T-helper 2 cell treated with Interferon-gamma antibody and Interleukin-4, amounts not matched to agents 100 ng/mL and 5 ng/mL, for 36 hours (primary cell): ENCODE data around the gene NDUFA5. TPM values are rescaled to one million over a fixed set of nuclear protein-coding genes. Genes with fewer than 3 reads are reported as not detected.

Experiments used
- intact Hi-C: fragments of 100-400 bp; cut with micrococcal nuclease; formaldehyde crosslinking; loops from one replicate; pipeline ENCODE4 v1.15.1; 2023
- total RNA-seq: library from RNA; stranded (reverse); gene quantifications from 2 replicates; pipeline ENCODE4 v1.2.3, GENCODE V29; 2022

The NDUFA5 gene
- 46.8 and 48.4 TPM in 2 replicates for total RNA-seq

DNA sequence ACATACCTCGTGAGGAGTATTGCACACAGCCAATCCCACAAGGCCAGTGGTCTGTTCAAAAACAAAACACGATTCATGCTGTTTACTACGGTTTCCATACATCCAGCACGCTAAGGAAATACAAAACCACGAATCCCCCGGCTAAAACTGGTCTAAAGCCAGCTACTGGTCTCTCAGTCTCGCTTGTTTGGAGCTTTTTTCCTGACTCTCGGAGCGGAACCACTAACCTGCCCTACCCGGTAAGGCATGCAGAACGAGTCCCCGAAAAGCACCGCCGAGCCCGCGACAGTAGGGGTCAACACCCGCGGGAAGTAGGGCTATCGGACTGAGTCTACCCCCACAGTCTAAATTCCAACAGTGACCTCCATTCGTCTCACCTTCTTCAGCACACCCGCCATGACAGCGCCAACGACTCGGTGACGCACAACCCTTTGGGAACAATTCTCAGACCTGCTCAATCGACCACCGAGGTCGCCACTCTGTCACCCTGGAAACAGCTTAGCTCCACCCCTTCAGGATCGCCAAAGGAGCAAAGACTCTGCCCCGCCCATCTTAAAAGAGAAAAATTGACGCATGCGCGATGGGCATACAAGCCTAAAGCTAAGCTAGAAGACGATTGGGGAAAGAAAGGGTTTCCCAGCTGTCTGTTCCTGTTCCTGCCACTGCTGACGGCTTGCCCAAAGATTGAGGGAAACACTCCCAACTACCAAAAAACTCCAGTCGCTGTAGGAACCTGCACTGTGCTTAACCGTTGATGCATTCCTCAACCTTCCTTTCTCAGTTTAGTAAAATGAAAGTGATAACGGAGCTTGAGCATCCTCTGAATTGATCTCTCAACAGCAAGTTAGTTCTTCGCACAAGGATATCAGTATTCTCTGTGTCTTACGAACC is at the start of gene NDUFA5:
NDUFA5 (minus strand) TSS at position 421 of the 891 bp plus-strand sequence; CDS start at position 398, 23 bp downstream.
- intact Hi-C loops: loop anchor here (1.0 to 2.0 kb wide), 4 partner anchors 22 to 1372 kb away; partner anchors contain the start of genes POT1 and WASL

DNA sequence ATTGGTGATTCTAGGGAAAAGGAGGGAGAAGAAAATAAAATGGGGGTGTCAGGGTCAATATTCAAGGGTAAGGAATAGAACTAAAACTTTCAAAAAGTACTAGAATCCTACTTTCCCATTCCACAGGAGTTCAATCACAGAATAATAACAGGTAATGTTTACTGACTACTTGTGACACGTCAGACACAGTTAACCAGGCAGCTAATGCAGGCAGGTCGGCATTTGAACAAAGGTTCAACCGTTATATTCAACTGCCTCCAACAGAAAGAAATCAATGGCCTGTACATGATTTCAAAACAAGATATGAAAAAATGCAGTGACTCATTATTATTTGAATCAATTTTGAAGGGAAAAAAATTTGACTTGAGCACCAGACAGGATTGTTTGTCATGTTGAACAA is 47.1 kb upstream of the NDUFA5 start:
- intact Hi-C loops: no loop called here

DNA sequence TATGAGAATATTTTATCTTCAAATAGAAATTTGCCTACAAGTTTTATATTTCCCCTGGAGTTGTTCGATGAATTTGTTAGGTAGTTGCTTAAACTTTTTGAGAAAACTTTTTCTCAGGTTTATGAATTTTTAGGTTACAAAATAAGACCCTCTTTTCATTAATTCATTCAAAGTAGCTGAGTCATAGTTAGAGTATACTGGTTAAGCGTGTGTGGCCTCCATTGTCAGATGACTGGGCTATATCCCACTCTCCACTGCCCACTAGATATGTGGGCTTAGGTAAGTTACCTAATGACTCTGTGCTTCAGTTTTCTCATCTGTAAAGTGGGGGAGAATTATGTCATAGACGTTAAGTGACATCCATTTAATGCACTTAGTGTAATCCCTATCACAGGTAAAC is 45.0 kb upstream of the NDUFA5 start:
- intact Hi-C loops: no loop called here

DNA sequence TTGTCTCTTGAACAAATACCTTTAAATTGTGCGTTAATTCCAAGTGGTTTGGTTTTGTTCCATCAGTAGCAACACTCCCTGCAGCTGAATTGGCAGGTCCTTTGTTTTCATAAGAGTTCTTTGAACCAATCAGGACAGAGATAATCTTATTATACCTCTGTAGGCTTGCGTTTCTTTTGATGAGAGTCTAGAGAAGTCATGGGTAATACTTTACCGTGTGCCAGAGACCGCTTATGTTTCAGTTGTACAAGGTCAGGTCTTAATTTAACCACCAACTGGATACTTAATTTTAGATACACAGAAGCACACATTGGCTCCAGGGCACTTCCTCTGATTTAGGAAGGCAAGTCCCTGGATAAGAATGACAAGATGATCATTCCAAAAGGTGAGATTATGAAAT is 43.9 kb upstream of the NDUFA5 start, which contains the start of gene ASB15:
ASB15 (plus strand) TSS at position 292 of the 400 bp plus-strand sequence. CDS start 12,682 bp downstream, outside the sequence.
- intact Hi-C loops: no loop called here

DNA sequence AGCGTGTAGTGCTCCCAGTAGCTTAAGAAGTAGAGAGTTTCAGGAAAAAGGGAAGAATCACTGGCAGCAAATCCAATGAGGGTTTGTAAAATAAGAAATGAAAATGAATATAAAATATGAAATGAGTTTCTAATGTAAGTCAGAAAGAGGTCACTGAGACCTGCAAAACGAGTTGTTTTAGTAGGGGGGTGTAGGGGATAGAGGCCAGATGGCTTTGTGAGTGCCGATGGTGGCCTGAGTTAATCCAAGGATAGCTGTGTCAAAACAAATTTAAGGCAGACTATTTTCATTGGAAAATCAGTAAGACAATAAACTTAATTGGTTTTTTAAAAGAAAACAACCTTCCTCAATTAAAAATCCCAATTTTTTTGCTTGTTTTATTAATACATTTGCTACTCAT is 43.3 kb upstream of the NDUFA5 start:
- intact Hi-C loops: no loop called here

DNA sequence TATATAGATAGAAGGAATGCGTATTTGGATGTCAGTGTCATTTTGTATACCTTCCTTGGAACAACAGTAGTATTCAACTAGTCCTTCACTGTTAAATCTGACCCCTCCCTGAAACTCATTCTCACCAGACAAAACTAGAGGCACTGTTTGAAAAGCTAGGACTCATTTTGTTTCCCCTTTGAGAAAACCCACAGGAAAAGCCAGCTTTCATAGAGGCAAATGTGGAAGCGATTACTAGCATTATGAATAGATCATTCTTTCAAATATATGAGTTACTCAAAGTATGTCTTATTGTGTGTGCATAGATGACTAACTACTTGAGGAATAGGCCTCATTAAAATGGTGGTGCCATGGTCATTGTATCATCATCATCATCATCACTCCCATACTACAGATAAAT is 42.1 kb upstream of the NDUFA5 start:
- intact Hi-C loops: no loop called here

DNA sequence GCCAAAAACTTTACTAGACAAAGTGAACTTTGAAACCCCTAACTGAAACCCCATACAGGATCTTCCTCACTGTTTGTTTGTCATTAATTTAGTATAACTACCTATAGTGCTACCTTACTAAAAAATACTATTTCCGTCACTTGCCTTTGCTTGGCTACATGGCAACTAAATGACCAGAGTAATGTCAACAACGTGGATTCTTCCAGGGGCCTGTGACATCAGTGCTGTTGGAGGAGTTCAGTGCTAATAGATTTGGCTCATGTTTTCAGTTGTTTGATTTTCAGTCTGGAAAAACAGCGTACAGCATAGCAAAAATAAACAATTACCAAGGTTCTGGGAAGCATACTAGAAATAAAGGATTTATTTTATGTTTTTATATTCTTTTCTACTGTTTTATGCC is 41.0 kb upstream of the NDUFA5 start:
- intact Hi-C loops: no loop called here

DNA sequence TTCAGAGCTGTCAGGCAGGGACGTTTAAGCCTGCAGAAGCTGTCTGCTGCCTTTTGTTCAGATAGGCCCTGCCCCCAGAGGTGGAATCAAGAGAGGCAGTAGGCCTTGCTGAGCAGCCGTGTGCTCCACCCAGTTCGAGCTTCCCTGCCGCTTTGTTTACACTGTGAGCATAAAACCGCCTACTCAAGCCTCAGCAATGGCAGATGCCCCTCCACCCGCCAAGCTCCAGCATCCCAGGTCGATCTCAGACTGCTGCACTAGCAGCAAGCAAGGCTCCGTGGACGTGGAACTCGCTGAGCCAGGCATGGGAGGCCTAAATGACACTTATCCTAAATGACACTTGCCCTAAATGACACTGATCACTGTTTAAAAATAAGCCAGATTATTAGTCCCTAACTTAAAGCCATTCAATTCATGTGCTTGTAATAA is 37.2 kb upstream of the NDUFA5 start:
- intact Hi-C loops: no loop called here

DNA sequence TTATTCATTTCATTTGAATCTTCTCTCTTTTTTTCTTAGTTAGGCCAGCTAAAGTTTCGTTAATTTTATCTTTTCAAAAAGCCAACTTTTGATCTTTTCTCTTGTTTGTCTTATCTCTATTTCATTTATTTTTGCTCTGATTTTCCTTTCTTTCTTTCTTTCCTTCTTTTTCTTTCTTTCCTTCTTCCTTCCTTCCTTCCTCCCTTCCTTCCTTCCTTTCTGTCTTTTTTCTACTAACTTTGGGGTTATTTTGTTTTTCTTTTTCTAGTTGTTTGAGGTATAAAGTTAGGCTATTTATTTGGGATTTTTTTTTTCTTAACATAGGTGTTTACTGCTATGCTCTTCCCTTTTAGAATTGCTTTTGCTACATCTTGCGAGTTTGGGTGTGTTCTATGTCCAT is 30.8 kb upstream of the NDUFA5 start:
- intact Hi-C loops: no loop called here

DNA sequence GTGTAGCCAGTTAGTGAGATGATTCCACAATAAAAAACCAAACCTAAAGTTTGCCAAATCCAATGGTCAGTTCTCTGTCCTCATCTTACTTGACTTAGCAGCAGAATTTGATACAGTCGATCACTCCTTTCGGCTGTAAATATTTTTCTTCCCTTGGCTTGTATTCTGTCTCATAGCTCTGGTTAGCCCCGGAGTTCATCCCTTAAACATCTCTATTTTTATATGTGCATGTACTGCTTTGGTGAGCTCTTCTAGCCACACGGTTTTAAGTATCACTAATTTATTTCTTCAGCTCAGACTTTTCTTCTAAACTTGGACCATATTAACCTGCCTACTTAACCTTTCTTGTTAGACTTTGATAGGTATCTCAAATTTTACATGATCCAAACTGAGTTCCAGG is 26.2 kb upstream of the NDUFA5 start:
- intact Hi-C loops: no loop called here

DNA sequence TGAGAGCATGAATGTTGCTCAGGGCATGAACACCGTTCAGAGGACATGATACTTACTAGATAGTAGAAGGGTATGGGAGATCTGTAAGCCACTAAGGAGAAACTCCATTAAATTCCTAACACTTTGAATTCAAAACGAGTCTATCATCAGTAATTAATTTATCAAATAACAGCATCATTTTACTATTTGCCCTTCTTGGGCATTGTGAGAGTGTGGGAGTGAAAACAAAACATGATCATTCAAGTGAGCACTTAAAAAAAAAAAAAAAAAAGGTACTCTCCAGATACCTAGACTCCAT is 23.5 kb upstream of the NDUFA5 start:
- intact Hi-C loops: no loop called here

DNA sequence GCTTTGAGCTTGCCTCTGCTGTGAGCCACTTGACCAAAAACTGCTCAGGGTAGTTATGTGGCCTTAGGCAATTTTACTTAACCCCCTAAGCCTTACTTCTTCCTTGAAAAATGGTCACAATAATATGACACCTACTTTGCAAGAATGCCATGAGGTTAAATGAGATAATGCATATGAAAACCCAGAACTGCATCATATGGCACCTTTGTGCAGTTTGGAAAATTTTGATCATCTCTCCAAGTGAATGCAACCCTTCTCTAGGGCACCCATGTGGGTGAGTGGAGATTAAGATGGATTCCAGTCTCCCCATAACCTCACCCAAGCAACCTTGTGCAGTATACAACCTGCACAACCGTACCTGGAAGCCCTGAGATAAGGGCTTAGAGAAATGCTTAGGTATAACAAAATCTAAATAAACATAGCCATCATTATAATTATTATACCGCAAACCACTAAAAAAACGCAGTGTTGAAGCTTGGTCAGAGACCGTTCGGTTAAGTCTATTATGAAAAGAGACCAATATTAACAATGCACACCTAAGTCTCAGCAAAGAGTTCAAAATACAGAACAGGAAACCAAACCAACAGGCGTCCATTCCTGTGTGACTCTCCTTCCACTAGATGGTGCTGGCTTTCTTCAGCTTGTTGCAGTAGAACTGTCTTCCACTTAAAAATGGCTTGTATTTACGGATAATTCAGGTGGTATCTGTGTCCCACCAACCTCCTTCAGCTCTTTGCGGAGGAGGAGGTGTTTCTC is 23.0 kb upstream of the NDUFA5 start:
- intact Hi-C loops: no loop called here

DNA sequence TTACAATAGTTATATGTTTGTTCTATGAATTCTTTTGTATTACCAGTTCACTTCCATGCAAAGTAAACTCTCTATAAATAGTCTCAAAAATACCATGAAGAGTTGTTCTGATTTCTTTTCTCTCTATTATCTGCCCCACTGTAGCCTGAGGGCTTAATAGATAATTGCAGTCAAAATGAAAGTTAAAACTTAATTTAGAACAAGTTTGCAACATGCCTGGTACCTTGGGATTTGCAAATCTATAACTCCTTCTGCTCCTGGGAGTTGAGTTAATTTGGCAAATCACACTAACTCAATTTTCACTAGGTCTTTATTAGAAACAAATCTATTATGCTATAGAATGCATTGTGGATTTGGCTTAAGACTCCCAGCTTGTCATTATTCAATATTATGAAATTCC is 21.8 kb upstream of the NDUFA5 start:
- intact Hi-C loops: no loop called here

DNA sequence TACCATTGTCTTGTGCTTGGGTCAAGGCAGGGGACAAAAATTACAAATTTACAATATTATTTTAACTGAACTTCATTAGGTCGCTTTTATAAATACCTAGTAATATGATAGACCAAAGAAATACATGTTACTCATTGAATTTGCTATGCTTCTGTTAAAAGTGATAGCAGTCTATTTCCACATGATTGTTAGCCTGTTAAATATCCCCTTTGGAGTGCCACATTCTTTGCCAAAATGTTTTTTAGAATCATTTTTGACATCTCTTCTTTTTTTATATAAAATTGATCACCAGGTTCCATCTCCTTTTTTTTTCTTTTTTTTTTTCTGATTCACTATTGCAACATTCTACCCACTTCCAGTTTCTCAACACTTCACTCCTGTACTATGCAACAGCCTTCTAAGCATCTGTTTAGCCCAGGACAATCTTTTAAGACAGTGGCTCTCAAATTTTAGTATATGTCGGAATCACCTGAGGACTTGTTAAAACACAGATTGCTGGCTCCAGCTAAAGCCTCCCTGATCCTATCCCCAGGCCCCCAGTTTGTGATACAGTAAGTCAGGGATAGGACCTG is 16.4 kb upstream of the NDUFA5 start:
- intact Hi-C loops: no loop called here

DNA sequence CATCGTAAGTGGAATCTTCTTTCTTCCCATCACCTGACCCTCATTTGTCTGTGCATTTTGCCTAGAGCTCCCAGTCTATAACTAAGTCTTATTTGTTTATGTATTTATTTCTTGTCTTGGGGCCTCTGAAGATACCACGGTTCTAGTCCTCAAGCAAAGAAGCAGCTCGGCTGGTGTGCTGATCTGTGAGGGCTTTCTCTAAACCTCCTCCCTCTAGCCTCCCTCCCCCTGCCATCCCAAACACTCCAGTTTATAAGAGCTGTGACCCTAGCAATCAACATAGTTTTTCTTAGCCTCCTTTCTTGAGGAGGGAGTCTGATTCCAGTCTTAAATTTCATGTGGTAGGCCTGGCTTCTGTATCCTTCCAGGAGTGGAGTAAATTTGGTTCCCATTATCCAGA is 15.7 kb upstream of the NDUFA5 start:
- intact Hi-C loops: no loop called here

DNA sequence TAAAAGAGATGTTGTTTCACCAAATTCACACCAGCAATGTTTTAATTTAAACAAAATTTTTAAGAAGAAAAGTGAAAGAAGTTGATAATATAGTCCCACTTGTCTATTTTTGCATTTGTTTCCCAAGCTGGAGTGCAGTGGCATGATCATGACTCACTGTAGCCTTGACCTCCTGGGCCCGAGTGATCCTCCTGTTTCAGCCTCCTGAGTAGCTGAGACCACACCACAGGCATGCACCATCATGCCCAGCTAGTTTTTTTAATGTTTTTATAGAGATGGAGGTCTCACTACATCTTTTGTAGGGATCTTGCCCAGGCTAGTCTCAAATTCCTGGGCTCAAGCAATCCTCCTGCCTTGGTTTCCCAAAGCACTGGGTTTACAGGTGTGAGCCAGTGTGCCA is 14.1 kb upstream of the NDUFA5 start:
- intact Hi-C loops: no loop called here

DNA sequence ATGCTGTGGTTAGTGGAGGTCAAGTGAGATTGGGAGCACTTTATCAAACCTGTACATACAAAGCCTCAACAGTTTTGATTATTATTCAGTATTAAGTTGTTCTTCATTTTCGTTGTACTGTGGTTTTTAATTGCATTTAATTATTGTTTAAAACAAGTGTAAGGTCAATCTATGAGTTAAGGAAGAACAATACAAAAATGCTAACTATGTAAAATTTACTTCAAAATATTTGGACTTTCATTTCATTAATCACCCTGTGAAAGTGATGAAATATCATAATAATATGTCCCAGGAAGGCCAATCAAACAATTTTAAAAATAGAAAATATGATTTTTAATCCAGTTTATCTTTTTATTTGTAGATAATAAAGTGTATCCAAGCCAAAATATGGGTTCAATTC is 13.6 kb upstream of the NDUFA5 start:
- intact Hi-C loops: no loop called here

DNA sequence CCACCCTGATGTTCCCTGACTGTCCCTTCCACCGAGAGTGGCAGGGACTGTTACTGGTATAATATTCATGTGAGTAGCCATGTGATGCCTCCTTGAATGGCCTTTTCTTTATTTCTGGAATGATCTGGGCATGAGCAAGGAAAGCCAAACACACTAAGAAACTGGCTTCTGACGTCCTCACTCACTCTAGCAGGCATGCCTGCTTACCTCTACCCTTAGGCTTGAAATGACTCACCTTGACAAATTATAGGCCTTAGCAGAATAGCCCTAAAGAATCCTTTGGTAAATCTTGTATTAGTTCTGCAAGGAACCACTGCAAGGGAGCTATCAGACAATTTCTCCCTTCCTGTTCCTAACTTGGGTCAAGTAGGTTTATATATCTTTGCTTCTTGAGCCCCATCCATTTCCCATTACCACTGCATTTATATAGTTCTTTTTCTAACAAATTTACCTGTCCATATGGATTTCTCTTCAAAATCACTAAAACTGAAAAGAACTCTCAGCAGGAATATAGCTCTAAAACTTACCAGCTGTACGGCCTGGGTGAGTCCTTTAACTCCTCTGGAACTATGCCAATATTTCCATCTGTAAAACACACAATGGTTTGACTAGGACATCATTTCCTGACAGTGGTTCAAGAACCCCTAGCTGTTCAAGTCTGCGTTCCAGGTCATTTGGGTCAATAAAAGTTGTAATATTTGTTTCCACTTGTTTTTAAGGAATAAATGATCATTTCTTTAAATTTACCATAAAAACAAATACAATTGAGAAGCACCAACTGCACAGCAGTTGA is 13.0 kb upstream of the NDUFA5 start:
- intact Hi-C loops: no loop called here

DNA sequence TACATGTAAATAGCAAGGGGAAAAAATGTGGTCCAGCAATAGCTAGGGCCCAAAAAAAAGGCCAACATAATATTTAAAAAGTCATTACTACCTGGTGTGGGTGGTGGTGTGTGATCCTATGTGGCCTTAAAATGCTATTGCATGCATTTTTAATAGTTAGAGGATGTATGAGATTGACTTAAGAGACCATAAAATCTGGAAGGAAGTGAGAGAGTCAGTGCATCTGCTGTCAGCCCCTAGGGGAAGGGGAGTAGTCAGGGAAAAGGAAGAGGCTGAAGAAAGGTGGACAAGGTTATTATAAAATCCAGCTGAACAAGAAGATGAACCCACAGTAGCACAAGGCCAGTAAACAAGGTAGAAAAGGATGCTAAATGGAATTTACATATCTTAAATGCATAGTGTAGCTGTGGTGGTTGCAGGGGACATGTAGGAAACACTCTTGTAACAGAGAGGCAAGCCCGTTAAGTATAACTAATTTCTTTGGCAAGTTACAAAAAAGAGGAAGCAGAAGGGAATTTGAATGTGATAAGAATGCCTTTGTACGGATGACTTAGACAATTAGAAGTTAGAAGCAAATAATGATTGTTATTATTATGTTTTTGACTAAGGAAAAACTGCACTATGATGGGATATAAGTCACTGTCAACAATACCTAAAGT is 11.9 kb upstream of the NDUFA5 start:
- intact Hi-C loops: no loop called here

DNA sequence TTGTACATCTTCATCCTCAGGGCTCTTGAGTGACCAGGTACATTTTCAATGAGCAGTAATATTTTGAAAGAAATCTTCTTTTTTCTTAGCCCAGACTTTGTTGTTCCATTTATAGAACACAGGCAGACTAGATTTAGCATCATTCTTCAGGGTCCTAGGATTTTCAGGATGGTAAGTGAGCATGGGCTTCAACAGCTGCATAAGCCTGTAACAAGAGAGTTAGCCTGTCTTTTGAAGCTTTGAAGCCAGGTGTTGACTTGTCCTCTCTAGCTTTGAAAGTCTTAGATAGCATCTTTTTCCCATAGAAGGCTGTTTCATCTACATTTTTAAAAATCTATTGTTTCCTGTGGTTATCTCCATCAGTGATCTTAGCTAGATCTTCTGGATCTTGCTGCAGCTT is 4.5 kb upstream of the NDUFA5 start:
- intact Hi-C loops: no loop called here
